Peyer's patch (tissue), 4 donors: ENCODE data around the gene STAG1. TPM values are rescaled to one million over a fixed set of nuclear protein-coding genes. Genes with fewer than 3 reads are reported as not detected.
"Not testable (repeated sequence)": the region's sequence is repeated elsewhere in the genome, so short reads cannot be mapped to it uniquely, and the experiment has no call there.

Experiments used
- DNase-seq, 3 donors: peaks; one replicate each; pipeline ENCODE4 v3.0.0-alpha.2; 2017 to 2019
- H3K27ac ChIP-seq, 4 donors: fragments of 200-600 bp; sonication (generic); one replicate each; pipeline ENCODE4 v1.5.1; 2016 to 2019
- H3K27me3 ChIP-seq, 2 donors: fragments of 200-600 bp; sonication (generic); one replicate each; pipeline ENCODE4 v1.5.1; 2019
- H3K36me3 ChIP-seq, 3 donors: fragments of 200-600 bp; sonication (generic); one replicate each; pipeline ENCODE4 v1.5.1; 2016 to 2019
- H3K4me1 ChIP-seq, 4 donors: fragments of 200-600 bp; sonication (generic); one replicate each; pipeline ENCODE4 v1.5.1; 2016 to 2019
- H3K4me3 ChIP-seq, 4 donors: fragments of 200-600 bp; sonication (generic); 1 replicate in 3 of 4; 2 replicates in 1 of 4; pipeline ENCODE4 v1.5.1; 2016 to 2019; ENCODE audit warnings: mild to moderate bottlenecking in 1 of 4
- H3K9me3 ChIP-seq, 4 donors: fragments of 200-600 bp; sonication (generic); one replicate each; pipeline ENCODE4 v1.5.1; 2016 to 2019; ENCODE audit warnings: mild to moderate bottlenecking in 1 of 4
- POLR2A ChIP-seq, 2 donors: fragments of 450-650 bp; IDR thresholded peaks; one replicate each; pipeline ENCODE4 v1.5.1; 2017; ENCODE audit warnings: antibody characterized with exemption in 2 of 2, mild to moderate bottlenecking in 2 of 2, moderate library complexity in 2 of 2
- total RNA-seq, 4 donors: library from RNA; depleted of rRNA; stranded (reverse); fragments of >200 nt; gene quantifications; one replicate each; pipeline ENCODE4 v1.1.0, GENCODE V29; 2016
- TF ChIP-seq, protein P1 (sequence below), 6 experiments: fragments of 450-650 bp in 4 of 6; fragments of 200-600 bp in 2 of 6; sonication (generic) in 1 of 6; IDR thresholded peaks; one replicate each; pipeline ENCODE4 v1.5.1; 2017 to 2019; ENCODE audit warnings: antibody characterized with exemption in 6 of 6, mild to moderate bottlenecking in 3 of 6, moderate library complexity in 1 of 6

Gene STAG1
- total RNA-seq, 4 donors from 2014 or later: 22.6 to 91.6 (median 35.2) TPM

DNA sequence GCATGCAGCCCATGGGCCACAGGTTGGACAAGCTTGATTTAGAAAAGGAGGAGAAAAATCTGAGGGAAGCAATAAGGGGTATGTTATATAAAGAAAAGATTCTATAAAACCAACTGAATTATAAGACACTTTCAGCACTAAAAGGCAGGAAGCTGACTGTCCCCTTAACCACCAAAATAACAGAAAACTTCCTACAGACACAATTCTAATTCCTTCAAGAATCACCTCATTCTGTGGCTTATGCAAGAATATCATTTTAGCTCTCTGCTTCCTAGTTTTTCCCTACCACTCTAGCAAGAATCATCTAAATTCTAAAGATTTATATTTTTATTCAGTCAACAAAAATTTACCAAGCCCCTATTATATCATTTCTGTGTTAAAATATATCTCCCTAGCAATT is 6.3 kb downstream of the STAG1 start:
- no peak overlapping the region for H3K4me3 ChIP-seq
- H3K9me3 ChIP-seq: peaks cover 0 to 3% (median 0%) of the 10 kb centered on the region in 4 donors
- H3K27me3 ChIP-seq: no peaks in the 10 kb centered on the region
- H3K27ac ChIP-seq: no peak overlapping the region
- TF ChIP-seq, protein P1, sequence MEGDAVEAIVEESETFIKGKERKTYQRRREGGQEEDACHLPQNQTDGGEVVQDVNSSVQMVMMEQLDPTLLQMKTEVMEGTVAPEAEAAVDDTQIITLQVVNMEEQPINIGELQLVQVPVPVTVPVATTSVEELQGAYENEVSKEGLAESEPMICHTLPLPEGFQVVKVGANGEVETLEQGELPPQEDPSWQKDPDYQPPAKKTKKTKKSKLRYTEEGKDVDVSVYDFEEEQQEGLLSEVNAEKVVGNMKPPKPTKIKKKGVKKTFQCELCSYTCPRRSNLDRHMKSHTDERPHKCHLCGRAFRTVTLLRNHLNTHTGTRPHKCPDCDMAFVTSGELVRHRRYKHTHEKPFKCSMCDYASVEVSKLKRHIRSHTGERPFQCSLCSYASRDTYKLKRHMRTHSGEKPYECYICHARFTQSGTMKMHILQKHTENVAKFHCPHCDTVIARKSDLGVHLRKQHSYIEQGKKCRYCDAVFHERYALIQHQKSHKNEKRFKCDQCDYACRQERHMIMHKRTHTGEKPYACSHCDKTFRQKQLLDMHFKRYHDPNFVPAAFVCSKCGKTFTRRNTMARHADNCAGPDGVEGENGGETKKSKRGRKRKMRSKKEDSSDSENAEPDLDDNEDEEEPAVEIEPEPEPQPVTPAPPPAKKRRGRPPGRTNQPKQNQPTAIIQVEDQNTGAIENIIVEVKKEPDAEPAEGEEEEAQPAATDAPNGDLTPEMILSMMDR (IDR thresholded peaks at IDR 0.05): no peak
- no peak for TF ChIP-seq POLR2A (IDR thresholded peaks at IDR 0.05)
- DNase-seq: no peak
- H3K4me1 ChIP-seq: peaks cover 0 to 28% (median 0%) of the 10 kb centered on the region in 4 donors
- H3K36me3 ChIP-seq: no peaks in the 10 kb centered on the region

DNA sequence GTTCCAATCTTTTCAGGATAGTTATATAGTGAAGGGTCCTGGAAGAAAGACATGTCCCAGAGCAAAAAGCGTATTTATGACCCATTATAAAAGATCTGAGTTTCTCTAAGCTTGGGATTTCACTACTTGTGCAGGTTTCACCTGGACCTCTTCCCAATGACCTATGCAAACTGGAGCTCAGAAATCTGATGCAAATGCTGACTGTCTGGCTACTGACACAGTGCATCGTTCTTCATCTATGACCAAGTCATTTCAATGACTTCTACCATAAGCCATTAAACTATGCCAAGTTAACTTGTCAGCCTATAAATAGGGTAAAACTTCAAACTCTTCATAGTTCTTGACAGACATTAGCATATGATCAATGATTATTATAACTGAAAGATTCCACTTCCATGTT is 11.1 kb downstream of the STAG1 start:
- H3K4me1 ChIP-seq: peaks cover 0 to 5% (median 0%) of the 10 kb centered on the region in 4 donors
- no peak for DNase-seq
- H3K36me3 ChIP-seq: no peaks in the 10 kb centered on the region
- H3K9me3 ChIP-seq: no peaks in the 10 kb centered on the region
- no peaks in the 10 kb centered on the region for H3K27me3 ChIP-seq
- no peak overlapping the region for H3K27ac ChIP-seq
- TF ChIP-seq, protein P1 (IDR thresholded peaks at IDR 0.05): no peak
- TF ChIP-seq POLR2A (IDR thresholded peaks at IDR 0.05): no peak
- H3K4me3 ChIP-seq: no peak overlapping the region

DNA sequence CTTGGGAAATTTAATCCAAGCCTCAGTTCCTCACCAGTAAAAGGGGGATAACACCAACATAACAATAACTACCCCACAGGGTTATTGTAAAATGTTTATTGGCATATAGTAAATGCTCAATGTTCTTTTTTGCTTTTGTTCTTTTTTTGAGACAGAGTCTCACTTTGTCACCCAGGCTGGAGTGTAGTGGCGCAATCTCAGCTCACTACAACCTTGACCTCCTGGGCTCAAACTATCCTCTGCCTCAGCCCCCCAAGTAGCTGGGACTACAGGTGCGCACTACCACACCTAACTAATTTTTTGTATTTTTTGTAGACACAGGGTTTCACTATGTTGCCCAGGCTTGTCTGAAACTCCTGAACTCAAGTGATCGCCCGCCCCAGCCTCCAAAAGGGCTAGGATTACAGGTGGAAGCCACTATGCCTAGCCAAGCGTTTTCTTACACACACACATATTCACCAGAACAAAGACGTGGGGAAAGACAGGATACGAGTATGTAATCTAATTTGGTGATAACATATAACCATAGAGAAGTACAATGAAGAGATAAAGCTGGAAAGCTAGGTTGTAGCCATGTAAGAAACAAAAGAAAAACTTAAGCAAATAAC is 11.7 kb downstream of the STAG1 start:
- H3K4me1 ChIP-seq: peaks cover 0 to 5% (median 0%) of the 10 kb centered on the region in 4 donors
- H3K27me3 ChIP-seq: no peaks in the 10 kb centered on the region
- no peaks in the 10 kb centered on the region for H3K9me3 ChIP-seq
- H3K4me3 ChIP-seq: no peak overlapping the region
- no peak for DNase-seq
- no peak for TF ChIP-seq POLR2A (IDR thresholded peaks at IDR 0.05)
- TF ChIP-seq, protein P1 (IDR thresholded peaks at IDR 0.05): no peak
- H3K36me3 ChIP-seq: no peaks in the 10 kb centered on the region
- H3K27ac ChIP-seq: no peak overlapping the region

DNA sequence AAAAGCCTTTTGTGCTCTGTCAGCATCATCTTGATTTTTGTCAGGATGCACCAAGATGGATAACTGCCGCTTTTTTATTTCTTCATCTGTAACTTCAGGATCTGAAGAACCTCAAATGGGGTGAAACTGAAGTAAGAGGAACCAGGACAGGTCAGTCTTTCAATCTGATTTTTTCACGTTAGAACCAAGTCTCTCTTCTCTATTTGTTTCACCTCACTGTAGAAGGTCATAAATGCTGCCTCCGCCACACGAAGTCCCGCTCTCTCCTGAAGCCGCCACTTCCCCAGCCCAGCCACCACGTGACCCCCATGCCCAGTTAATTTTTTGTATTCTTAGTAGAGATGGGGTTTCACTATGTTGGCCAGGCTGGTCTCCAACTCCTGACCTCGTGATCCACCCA is 15.2 kb downstream of the STAG1 start:
- not testable (repeated sequence) for H3K4me3 ChIP-seq, DNase-seq, H3K36me3 ChIP-seq, H3K9me3 ChIP-seq, H3K27ac ChIP-seq, H3K27me3 ChIP-seq
- peaks cover 0 to 16% (median 4%) of the 10 kb centered on the region in 4 donors for H3K4me1 ChIP-seq

DNA sequence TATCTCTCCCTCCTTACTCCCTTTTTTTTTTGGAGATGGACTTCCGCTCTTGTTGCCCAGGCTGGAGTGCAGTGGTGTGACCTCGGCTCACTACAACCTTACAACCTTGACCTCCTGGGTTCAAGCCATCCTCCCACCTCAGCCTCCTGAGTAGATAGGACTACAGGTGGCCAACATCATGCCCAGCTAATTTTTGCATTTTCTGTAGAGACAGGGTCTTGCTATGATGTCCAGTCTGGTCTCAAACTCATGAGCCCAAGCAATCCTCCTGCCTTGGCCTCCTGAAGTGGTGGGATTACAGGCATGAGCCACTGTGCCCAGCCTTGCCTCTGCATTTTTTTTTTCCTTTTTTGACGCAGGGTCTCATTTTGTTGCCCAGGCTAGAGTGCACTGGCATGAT is 17.1 kb downstream of the STAG1 start:
- no peak for TF ChIP-seq POLR2A (IDR thresholded peaks at IDR 0.05)
- TF ChIP-seq, protein P1 (IDR thresholded peaks at IDR 0.05): no peak
- Histone ChIP-seq H3K4me1 (peaks cover 0 to 34% (median 9%) of the 10 kb centered on the region in 4 donors), H3K27ac (no peak overlapping the region), H3K27me3 (no peaks in the 10 kb centered on the region), H3K4me3 (no peak overlapping the region), H3K9me3 (no peaks in the 10 kb centered on the region), H3K36me3 (no peaks in the 10 kb centered on the region)
- DNase-seq: no peak

DNA sequence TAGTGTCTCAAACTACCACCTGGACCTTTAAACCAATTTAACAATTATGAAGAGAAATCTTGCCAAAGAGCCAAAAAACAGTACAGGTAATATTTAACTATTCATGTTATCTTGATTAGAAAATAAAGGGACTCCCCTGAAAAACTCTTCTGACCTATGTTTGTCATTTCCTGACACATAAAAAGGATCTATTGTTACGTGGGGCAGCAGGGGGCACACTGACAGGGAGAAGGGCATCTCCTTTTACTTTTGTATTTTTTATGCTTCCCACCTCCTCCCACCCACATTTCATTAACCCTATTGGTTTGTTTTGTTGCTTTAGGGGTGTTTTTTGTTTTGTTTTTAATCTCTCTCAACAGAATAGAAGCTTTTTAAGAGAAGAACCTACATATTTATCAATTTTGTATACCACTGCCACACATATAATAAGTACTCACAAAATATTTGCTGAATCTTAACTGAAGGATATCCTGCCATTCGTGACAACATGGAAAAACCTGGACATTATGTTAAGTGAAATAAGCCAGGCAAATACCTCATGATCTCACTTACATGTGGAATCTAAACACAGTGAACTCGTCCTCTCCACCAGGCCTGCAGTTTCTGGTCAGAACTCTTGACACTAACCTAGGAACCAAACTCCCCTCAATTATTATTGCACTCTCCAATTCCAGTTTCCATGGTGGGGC is 17.7 kb downstream of the STAG1 start:
- TF ChIP-seq POLR2A (IDR thresholded peaks at IDR 0.05): no peak
- TF ChIP-seq, protein P1 (IDR thresholded peaks at IDR 0.05): no peak
- DNase-seq: no peak
- peaks cover 0 to 37% (median 9%) of the 10 kb centered on the region in 4 donors for H3K4me1 ChIP-seq
- no peak overlapping the region for H3K27ac ChIP-seq
- no peaks in the 10 kb centered on the region for H3K9me3 ChIP-seq
- H3K4me3 ChIP-seq: no peak overlapping the region
- H3K36me3 ChIP-seq: no peaks in the 10 kb centered on the region
- H3K27me3 ChIP-seq: no peaks in the 10 kb centered on the region
